Occipital lobe (tissue), 2 donors: ENCODE measurements around the gene EGLN3. TPM values are rescaled to one million over a fixed set of nuclear protein-coding genes. Genes with fewer than 3 reads are reported as not detected.
"Not testable (repeated sequence)": the region's sequence is repeated elsewhere in the genome, so short reads cannot be mapped to it uniquely, and the experiment has no call there.

Source experiments
- DNase-seq: peaks from one replicate; lab custom pipeline; 2025; lab: John Stamatoyannopoulos, UW
- total RNA-seq: library from RNA; depleted of rRNA; stranded (reverse); fragments of >200 nt; gene quantifications from one replicate; pipeline ENCODE4 v1.2.3, GENCODE V29; 2014

Gene EGLN3
- total RNA-seq, 1 donor from 2014 or later = 9.7 TPM

GRCh38 chr14:33938131-33938949 is 12.5 kb downstream of the EGLN3 start:
- no peak for DNase-seq

GRCh38 chr14:33936391-33936790 is 14.5 kb downstream of the EGLN3 start:
- no peak for DNase-seq

GRCh38 chr14:33934938-33935337 is 15.9 kb downstream of the EGLN3 start:
- DNase-seq = no peak

GRCh38 chr14:33934043-33934750 is 16.7 kb downstream of the EGLN3 start:
- no peak for DNase-seq

DNA sequence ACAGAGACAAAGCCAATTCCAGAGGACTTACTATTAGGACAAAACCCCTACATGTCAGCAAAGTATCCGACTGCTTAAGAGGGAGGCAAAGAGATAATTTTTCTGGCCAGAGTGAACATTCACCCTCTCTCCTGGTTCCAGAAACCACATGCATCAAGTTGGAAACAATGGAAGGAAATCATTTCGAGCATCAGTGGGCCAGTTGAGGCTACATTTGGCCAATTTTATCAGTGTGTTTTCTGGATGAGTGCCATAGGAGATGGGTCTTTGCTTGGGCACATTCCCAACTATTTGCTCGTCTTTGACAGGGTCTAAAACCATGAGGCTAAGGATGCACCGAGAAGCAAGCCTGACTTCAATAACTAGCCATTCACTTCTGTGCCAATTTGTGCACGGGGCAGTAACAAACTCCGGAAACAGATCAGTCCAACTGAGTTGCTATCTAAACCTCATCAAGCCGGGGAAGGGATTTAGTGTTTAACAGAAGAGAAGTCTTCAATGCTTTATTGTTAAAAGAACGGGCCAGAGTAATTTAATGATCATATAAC is 17.4 kb downstream of the EGLN3 start:
- no peak for DNase-seq

- no peak for DNase-seq
Measured at GRCh38 chr14:33932576-33933345, 18.1 kb downstream of the EGLN3 start.

- no peak for DNase-seq
Measured at GRCh38 chr14:33932033-33932432, 18.8 kb downstream of the EGLN3 start.

- no peak for DNase-seq
Measured at GRCh38 chr14:33931461-33931860, 19.4 kb downstream of the EGLN3 start.

- DNase-seq = no peak
Measured at GRCh38 chr14:33930439-33930838, 20.4 kb downstream of the EGLN3 start.

DNA sequence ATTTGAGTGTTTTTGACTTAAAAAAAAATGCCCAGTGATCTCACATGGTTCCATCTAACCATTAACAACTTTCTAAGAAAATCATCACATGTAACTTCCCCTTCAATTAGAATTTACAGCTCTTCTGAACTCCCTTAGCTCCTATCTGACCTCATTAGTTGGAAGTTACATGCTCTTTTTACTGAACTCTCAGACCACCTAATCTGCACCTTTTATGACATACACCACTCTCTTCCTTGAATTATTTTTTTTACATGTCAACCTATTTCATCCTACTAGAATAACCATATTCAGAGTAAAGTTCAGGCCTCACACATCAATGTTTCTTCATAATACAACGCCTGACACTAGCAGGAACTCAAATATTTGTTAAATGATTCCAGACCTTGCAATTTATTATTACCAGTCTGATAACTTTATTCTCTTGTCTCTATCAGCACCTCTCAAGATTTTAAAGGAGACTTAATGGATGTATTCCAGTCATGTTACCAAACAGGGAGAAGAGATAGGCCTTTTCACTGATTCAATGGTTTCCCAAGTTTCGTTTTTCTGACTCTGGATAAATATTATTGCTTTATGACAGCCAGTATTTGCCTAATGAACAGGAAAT is 21.0 kb downstream of the EGLN3 start:
- DNase-seq = no peak

- no peak for DNase-seq
Measured at GRCh38 chr14:33928895-33929294, 22.0 kb downstream of the EGLN3 start.

- DNase-seq = no peak
Measured at GRCh38 chr14:33927944-33928343, 22.9 kb downstream of the EGLN3 start.

DNA sequence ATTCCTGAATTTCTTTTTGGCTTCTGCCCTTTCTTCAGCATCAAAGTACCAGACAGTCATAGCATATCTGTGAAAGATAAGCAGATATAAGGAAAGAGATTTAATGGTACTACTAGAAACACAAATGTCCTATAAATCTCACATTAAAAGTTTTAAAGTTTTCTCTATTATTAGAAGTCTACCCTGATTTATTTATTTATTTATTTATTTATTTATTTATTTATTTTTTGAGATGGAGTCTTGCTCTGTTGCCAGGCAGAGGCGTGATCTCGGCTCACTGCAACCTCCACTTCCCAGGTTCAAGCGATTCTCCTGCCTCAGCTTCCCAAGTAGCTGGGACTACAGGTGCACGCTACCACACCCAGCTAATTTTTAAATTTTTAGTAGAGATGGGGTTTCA is 23.9 kb downstream of the EGLN3 start:
- not testable (repeated sequence) for DNase-seq

DNA sequence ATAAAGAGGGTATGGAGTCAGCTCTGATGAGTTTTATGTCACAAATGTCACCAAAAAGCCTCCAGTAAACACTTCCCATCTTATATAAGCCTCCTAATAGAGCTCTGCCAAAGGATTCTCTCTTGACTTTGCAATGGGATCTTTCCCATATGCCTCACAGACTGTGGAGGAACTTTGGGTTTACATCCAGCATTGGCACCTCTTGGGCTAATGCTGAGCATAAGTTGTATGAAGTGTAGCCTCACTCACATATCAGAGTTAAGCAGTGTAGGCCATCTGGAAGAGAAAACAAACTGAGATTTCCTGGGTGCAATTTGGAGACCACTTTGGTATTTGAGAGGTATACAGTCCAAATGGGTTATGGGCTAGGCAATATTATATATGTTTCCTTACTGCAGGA is 24.9 kb downstream of the EGLN3 start:
- no peak for DNase-seq

- DNase-seq = no peak
Measured at GRCh38 chr14:33925235-33925634, 25.6 kb downstream of the EGLN3 start.

DNA sequence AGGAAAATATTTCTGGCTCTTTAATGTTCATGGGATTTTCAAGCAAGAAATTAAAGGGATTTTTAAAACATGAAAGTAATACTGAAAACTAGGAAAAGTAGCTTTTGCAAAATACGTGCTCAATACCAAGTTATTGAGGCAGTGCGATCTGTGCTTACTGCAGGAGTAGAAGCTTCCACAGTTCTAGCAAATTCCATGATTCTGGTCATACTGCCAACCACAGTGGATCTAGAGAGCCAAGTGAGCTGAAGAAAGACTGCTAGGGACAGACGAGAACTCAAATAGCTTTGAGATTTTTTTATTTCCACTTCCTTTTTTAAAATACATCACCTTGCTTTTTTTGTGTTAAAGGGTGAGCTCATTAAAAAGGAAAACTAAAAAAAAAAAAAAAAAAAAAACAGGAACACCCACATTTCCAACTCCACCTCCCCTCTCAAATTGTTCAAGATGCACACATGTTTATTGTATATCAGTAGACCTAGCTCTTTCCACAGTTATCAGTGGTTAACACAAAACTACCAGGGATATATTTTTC is 26.2 kb downstream of the EGLN3 start:
- DNase-seq = no peak

DNA sequence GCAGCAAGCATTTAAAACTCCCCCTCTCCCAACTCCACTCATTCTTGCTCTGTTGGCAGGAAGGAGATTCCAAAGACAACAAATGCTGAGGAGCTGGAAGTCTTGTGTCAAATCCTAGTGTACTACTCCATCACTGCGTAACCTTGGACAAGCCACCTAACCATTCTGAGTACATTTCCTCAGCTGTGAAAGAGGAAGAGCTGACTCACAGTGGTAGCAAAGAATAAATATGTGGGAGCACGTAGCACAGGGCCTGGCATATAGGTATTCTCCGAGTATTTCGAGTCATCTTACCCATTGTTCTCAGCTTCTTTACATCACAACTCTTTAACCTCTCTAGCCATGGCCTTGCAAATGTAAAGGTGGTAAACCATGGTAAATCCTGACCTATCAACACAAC is 28.7 kb downstream of the EGLN3 start:
- DNase-seq = no peak

DNA sequence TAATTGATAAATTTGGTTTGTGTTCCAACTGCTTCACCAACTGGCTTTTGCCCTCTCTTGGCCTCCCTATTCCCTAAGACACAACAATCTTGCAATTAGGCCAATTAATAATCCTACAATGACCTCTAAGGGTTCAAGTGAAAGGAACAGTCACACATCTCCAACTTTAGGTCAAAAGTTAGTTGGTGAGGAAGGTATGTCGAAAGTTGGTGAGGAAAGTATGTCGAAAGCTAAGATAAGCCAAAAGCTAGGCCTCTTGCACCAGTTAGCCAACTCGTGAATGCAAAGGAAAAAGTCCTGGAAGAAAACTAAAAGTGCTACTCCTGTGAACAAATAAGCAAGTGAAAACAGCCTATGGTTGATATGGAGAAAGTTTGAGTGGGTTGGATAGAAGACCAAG is 32.6 kb downstream of the EGLN3 start:
- DNase-seq = no peak

DNA sequence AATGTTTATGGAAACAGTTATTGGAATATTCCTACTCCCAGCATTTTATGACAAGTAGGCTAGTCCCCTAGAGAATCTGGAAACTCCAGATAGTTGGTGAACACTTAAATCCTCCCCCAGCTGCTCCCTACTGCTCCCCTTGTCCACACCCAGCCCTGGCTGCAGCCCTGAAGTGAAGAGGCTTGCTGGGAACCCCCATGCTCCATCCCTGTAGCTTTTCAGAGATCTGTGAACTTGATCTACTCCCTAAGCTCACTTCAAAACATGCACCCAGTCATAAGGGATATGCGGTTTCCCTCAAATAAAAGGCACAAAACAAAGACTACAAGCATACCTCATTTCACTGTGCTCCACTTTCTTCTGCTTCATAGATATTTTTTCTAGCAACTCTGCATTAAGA is 33.2 kb downstream of the EGLN3 start:
- DNase-seq = no peak

DNA sequence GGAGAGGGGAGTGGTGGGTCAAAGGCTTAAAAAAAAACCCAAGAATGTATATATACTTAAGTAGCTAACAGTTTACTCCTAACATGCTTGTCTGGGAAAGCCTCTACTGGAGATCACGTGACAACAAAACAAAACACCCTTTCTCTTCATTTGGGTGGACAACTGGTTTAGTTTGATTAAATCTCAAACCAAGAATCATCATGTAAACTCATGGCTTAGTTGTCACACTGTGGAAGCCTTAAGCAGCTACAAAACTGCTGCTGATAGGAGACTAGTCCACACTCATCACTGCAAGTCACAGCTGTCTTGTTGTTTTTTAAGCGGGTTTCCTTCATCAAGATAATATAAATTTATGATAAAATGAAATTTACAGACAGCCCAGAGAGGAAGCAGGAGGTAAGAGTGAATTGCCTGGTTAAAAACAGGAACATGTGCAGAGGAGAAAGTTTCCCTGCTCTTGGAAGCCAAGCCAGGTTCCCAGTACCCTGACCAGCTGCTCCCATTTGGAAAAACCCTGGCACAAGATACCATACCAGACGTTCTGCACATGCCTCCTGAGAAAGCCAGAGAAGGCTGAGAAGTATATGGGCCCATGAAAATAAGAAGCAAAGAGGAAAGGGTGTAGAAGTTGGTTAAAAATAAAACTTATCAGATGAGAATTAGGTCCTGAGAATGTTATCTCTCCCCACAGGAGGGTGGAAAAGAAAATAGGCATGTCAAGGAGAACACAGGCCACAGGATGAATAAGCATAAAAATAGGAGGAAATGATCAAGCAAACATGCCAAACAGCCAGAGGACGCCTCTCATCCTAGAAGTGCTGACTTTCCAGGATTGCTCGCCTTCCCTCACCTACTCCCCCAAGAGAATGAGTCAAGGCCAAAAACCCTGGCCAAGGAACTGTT is 34.0 kb downstream of the EGLN3 start:
- DNase-seq = no peak
